Measurements from ENCODE around the gene TEAD1.

TEAD1 gene

GRCh38 chr11:12854829-12855228 is 180.6 kb downstream of the TEAD1 start:
- Mint-ChIP-seq H3K4me1 (peaks cover 37% of the 10 kb centered on the region), H3K9me3 (no peaks in the 10 kb centered on the region), H3K27me3 (ENCODE audit: low read depth) (no peaks in the 10 kb centered on the region), H3K36me3 (ENCODE audit: low read depth) (no peaks in the 10 kb centered on the region), H3K4me3 (peak overlapping the region in 2 of 3 experiments; percentile 26 to 33), H3K27ac (peak overlapping the region; percentile 91 to 98 (median 97))
- no peak for TF ChIP-seq CTCF (IDR thresholded peaks at IDR 0.05; ENCODE audit: unreplicated experiment in 3 of 3)

GRCh38 chr11:12856338-12856737 is 182.1 kb downstream of the TEAD1 start:
- no peaks in the 10 kb centered on the region for H3K27me3 Mint-ChIP-seq (ENCODE audit: low read depth)
- H3K4me3 Mint-ChIP-seq, result no peak overlapping the region
- H3K4me1 Mint-ChIP-seq, result peaks cover 47% of the 10 kb centered on the region
- H3K27ac Mint-ChIP-seq, result peak overlapping the region in 2 of 3 experiments; percentile 34 to 79
- TF ChIP-seq CTCF (IDR thresholded peaks at IDR 0.05; ENCODE audit: unreplicated experiment in 3 of 3), result no peak
- no peaks in the 10 kb centered on the region for H3K36me3 Mint-ChIP-seq (ENCODE audit: low read depth)
- no peaks in the 10 kb centered on the region for H3K9me3 Mint-ChIP-seq

- Mint-ChIP-seq H3K36me3 (ENCODE audit: low read depth) (no peaks in the 10 kb centered on the region), H3K9me3 (no peaks in the 10 kb centered on the region), H3K4me3 (no peak overlapping the region), H3K27me3 (ENCODE audit: low read depth) (no peaks in the 10 kb centered on the region), H3K27ac (peak overlapping the region in 2 of 3 experiments; percentile 40 to 57), H3K4me1 (peaks cover 42% of the 10 kb centered on the region)
- no peak for TF ChIP-seq CTCF (IDR thresholded peaks at IDR 0.05; ENCODE audit: unreplicated experiment in 3 of 3)
Measured at GRCh38 chr11:12857572-12857971, 183.4 kb downstream of the TEAD1 start.

- Mint-ChIP-seq H3K4me3 (no peak overlapping the region), H3K27me3 (ENCODE audit: low read depth) (no peaks in the 10 kb centered on the region), H3K4me1 (peaks cover 46% of the 10 kb centered on the region), H3K27ac (peak overlapping the region in 2 of 3 experiments; percentile 30 to 60), H3K9me3 (no peaks in the 10 kb centered on the region), H3K36me3 (ENCODE audit: low read depth) (no peaks in the 10 kb centered on the region)
- TF ChIP-seq CTCF (IDR thresholded peaks at IDR 0.05; ENCODE audit: unreplicated experiment in 3 of 3), result no peak
Measured at GRCh38 chr11:12859872-12860657, 185.8 kb downstream of the TEAD1 start.

GRCh38 chr11:12860827-12861226 is 186.6 kb downstream of the TEAD1 start:
- Mint-ChIP-seq H3K4me3 (no peak overlapping the region), H3K9me3 (no peaks in the 10 kb centered on the region), H3K36me3 (ENCODE audit: low read depth) (no peaks in the 10 kb centered on the region), H3K4me1 (peaks cover 48% of the 10 kb centered on the region), H3K27me3 (ENCODE audit: low read depth) (no peaks in the 10 kb centered on the region), H3K27ac (peak overlapping the region; percentile 39 to 91 (median 60))
- no peak for TF ChIP-seq CTCF (IDR thresholded peaks at IDR 0.05; ENCODE audit: unreplicated experiment in 3 of 3)

Data from nephron (organoid).